Activated CD8-positive, alpha-beta T cell treated with anti-CD3 and anti-CD28 coated beads for 36 hours (primary cell): Measurements from ENCODE around the gene SOX18. TPM values are rescaled to one million over a fixed set of nuclear protein-coding genes. Genes with fewer than 3 reads are reported as not detected.

Experiments used
- ATAC-seq: fragments of 200-7000 bp; cut with Tn5 transposase; one replicate; pipeline ENCODE4 v1.10.0; 2021; ENCODE audit warnings: mild to moderate bottlenecking, moderate library complexity
- CTCF ChIA-PET: fragments of 350-600 bp; sonication (Branson Sonifier 250); formaldehyde crosslinking; loops from one replicate; lab custom pipeline; 2021; ENCODE audit warnings: antibody characterized with exemption; lab: Charles Lee
- POLR2A ChIA-PET: fragments of 350-600 bp; sonication (Branson Sonifier 250); formaldehyde crosslinking; loops from one replicate; lab custom pipeline; 2021; ENCODE audit warnings: antibody characterized with exemption; lab: Charles Lee
- DNase-seq: peaks from one replicate; pipeline ENCODE4 v3.0.0-alpha.2; 2020
- H3K27ac Mint-ChIP-seq: one replicate; pipeline ENCODE4 v1.8.0; 2021; ENCODE audit warnings: mild to moderate bottlenecking, mixed read lengths
- H3K27me3 Mint-ChIP-seq: one replicate; pipeline ENCODE4 v1.8.0; 2021; ENCODE audit warnings: mixed read lengths
- H3K36me3 Mint-ChIP-seq: one replicate; pipeline ENCODE4 v1.8.0; 2021; ENCODE audit warnings: low read depth, mixed read lengths
- H3K4me1 Mint-ChIP-seq: one replicate; pipeline ENCODE4 v1.8.0; 2021; ENCODE audit warnings: low read depth, mixed read lengths
- H3K4me3 Mint-ChIP-seq: one replicate; pipeline ENCODE4 v1.8.0; 2021; ENCODE audit warnings: mild to moderate bottlenecking, moderate library complexity, mixed read lengths
- H3K9me3 Mint-ChIP-seq: one replicate; pipeline ENCODE4 v1.8.0; 2021; ENCODE audit warnings: mixed read lengths
- CTCF ChIP-seq: fragments of 200-600 bp; IDR thresholded peaks from one replicate; pipeline ENCODE4 v1.8.0; 2022; ENCODE audit warnings: antibody characterized with exemption, mild to moderate bottlenecking
- intact Hi-C: fragments of 100-400 bp; cut with micrococcal nuclease; formaldehyde crosslinking; loops from one replicate; pipeline ENCODE4 v1.10.0; 2022
- total RNA-seq, 2 experiments: library from RNA; stranded (reverse); gene quantifications; one replicate each; pipeline ENCODE4 v1.2.3, GENCODE V29; 2021

SOX18 gene
- total RNA-seq, 2 experiments from 2014 or later = not detected

DNA sequence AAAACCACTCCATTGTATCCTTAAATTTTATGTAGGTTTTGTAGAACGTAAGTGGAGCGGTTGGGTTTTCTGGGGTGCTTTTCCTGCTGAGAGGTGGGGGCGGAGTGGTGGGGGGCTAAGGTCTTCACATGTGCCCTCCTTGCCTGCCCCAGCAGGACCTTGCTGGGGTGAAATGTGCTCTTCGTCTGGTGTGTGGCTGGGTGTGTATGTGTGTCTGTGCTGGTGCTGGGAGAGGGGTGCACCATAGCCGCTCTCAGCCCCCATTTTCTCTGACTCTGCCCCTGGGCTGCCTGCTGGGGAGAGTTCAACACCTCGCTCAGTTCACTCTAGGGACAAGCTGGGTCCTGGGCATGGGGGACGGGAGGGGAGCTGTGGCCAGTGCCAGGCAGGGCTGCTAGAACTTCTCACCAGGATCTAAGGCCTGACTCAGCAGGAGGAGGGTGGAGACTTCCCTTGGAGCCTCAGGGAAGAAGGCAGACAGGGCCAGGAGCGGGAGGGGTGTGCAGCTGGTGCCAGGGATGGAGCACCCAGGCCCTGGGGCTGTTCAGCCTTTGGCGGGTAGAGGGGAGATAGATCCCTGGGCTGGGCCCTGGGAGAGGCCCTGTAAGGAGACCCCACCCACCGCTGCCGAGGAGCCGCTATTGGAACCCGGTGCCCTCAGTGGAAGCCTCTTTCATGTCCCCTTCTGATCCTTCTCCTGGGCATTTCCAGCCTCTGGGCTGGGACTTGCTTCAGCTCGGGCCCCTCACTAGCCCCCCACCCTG, 4.8 kb downstream of the SOX18 start:
- POLR2A ChIA-PET = interaction anchor here (0.8 to 1.1 kb wide), 3 partner anchors 12 to 31 kb away, joined by 3 read pairs; no protein-coding TSS in a partner anchor
- no peaks in the 10 kb centered on the region for H3K36me3 Mint-ChIP-seq
- no peak overlapping the region for H3K4me3 Mint-ChIP-seq
- ATAC-seq = no peak
- no peak overlapping the region for H3K27ac Mint-ChIP-seq
- peaks cover 21% of the 10 kb centered on the region for H3K4me1 Mint-ChIP-seq
- CTCF ChIA-PET = interaction anchor here (0.8 to 1.5 kb wide), 2 partner anchors 11 to 13 kb away, joined by 3 to 5 read pairs; no protein-coding TSS in a partner anchor
- no peak for TF ChIP-seq CTCF
- peaks cover 26% of the 10 kb centered on the region for H3K27me3 Mint-ChIP-seq
- no peaks in the 10 kb centered on the region for H3K9me3 Mint-ChIP-seq
- no peak for DNase-seq
- intact Hi-C loops = no loop called here

DNA sequence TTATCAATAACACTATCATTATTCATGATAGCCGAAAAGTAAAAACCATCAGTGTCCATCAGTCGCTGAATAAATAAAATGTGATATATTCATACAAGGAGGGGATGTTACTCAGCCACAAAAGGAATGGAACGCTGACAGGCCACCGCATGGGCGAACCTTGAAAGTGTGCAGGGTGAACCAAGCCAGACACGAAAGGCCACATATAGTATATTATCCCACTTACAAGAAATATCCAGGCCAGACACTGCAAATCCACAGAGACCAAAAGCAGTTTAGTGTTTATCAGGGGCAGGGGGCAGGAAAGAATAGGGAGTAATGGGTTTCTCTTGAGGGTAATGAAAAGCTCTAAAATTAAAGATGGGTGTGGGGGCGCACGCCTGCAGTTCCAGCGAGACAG, 5.7 kb downstream of the SOX18 start:
- POLR2A ChIA-PET = interaction anchor here (1.0 to 1.4 kb wide), 2 partner anchors 17 to 30 kb away, joined by 3 to 4 read pairs; no protein-coding TSS in a partner anchor

DNA sequence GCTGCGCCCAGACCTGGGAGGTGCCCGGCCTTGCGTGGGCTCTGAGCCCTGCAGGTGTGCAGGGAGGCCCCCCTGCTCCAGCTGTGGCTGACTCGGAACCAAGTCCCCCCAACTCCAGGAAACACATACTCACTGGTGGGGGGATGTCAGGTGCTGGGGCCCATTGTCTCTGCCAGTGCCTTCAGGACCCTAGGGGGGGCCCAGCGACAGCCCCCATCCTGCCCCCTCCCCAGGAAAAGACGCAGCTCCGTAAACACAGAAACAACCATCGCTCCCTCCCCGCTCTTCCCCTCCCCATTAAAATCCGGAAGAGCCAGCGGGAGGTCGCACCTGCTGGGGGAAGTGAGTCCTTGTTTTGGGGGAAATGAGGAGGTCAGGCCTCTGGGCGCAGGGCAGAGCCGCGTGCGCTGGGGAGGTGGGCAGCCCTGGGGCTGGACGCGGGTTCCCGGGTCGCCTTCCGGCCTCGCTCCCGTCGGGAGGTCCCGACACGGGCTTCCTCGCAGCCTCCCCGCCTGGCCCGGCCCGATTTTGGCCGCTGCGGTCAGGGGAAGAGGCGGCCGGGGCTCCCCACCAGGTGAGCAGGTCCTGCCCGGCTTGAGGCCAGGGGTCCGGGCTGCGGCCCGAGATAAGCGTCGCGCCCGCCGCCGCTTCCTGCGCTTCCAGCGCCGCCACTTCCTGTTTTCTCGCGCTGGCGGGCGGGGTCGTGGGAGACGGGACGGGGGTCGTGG, 7.2 kb downstream of the SOX18 start:
- ChIA-PET POLR2A (interaction anchor here (0.5 kb wide), 1 partner anchor 62 kb away, joined by 3 read pairs; no protein-coding TSS in a partner anchor), CTCF (interaction anchor here (1.7 to 2.1 kb wide), 2 partner anchors 15 to 78 kb away, joined by 5 to 13 read pairs; no protein-coding TSS in a partner anchor)
- Mint-ChIP-seq H3K4me3 (peak overlapping the region; percentile 73), H3K27ac (peak overlapping the region; percentile 68), H3K27me3 (peaks cover 18% of the 10 kb centered on the region), H3K36me3 (no peaks in the 10 kb centered on the region), H3K4me1 (peaks cover 28% of the 10 kb centered on the region), H3K9me3 (no peaks in the 10 kb centered on the region)
- ATAC-seq (no peak), DNase-seq (no peak)
- no peak for TF ChIP-seq CTCF
- intact Hi-C loops = no loop called here

More for the DNA sequence above, 5.7 kb downstream of the SOX18 start:
- no peak overlapping the region for H3K27ac Mint-ChIP-seq
- ATAC-seq (no peak), DNase-seq (no peak)
- H3K9me3 Mint-ChIP-seq = no peaks in the 10 kb centered on the region
- H3K36me3 Mint-ChIP-seq = no peaks in the 10 kb centered on the region
- peaks cover 24% of the 10 kb centered on the region for H3K27me3 Mint-ChIP-seq
- H3K4me1 Mint-ChIP-seq = peaks cover 27% of the 10 kb centered on the region
- CTCF ChIA-PET = interaction anchor here (0.8 to 1.5 kb wide), 3 partner anchors 10 to 26 kb away, joined by 3 to 5 read pairs (median 3); no protein-coding TSS in a partner anchor
- TF ChIP-seq CTCF = no peak
- intact Hi-C loops = no loop called here
- peak overlapping the region; percentile 53 for H3K4me3 Mint-ChIP-seq

GRCh38 chr20:64041781-64042053, 7.7 kb downstream of the SOX18 start:
- ChIA-PET POLR2A (interaction anchor here (0.5 kb wide), 1 partner anchor 62 kb away, joined by 3 read pairs; no protein-coding TSS in a partner anchor), CTCF (interaction anchor here (1.2 to 2.1 kb wide), 4 partner anchors 9 to 79 kb away, joined by 3 to 13 read pairs (median 4); no protein-coding TSS in a partner anchor)
- no peak for TF ChIP-seq CTCF
- intact Hi-C loops = no loop called here
- Mint-ChIP-seq H3K27me3 (peaks cover 13% of the 10 kb centered on the region), H3K4me1 (peaks cover 33% of the 10 kb centered on the region), H3K4me3 (peak overlapping the region; percentile 73), H3K27ac (no peak overlapping the region), H3K36me3 (no peaks in the 10 kb centered on the region), H3K9me3 (no peaks in the 10 kb centered on the region)
- DNase-seq (no peak), ATAC-seq (no peak)
